Measurements from ENCODE around the gene TMEM86B.

TMEM86B gene

GRCh38 chr19:55196803-55197202 is 31.8 kb downstream of the TMEM86B start:
- TF ChIP-seq CTCF (IDR thresholded peaks at IDR 0.05; ENCODE audit: insufficient read depth, missing control alignments), result no peak
- FAIRE-seq (no peak), DNase-seq (ENCODE audit: insufficient read length, low spot score) (no peak)

GRCh38 chr19:55193481-55193880 is 35.1 kb downstream of the TMEM86B start:
- FAIRE-seq (no peak), DNase-seq (ENCODE audit: insufficient read length, low spot score) (no peak)
- TF ChIP-seq CTCF (IDR thresholded peaks at IDR 0.05; ENCODE audit: insufficient read depth, missing control alignments), result no peak

- FAIRE-seq (no peak), DNase-seq (ENCODE audit: insufficient read length, low spot score) (no peak)
- TF ChIP-seq CTCF (IDR thresholded peaks at IDR 0.05; ENCODE audit: insufficient read depth, missing control alignments), result no peak
Observed at GRCh38 chr19:55189403-55189835, 39.1 kb downstream of the TMEM86B start.

- TF ChIP-seq CTCF (IDR thresholded peaks at IDR 0.05; ENCODE audit: insufficient read depth, missing control alignments), result no peak
- FAIRE-seq (no peak), DNase-seq (ENCODE audit: insufficient read length, low spot score) (no peak)
Observed at GRCh38 chr19:55188625-55189024, 39.9 kb downstream of the TMEM86B start.

- TF ChIP-seq CTCF (IDR thresholded peaks at IDR 0.05; ENCODE audit: insufficient read depth, missing control alignments), result no peak
- no peak for FAIRE-seq
- DNase-seq (ENCODE audit: insufficient read length, low spot score), result no peak
Observed at GRCh38 chr19:55186080-55186479, 42.5 kb downstream of the TMEM86B start.

GRCh38 chr19:55181740-55182139 is 46.8 kb downstream of the TMEM86B start:
- no peak for TF ChIP-seq CTCF (IDR thresholded peaks at IDR 0.05; ENCODE audit: insufficient read depth, missing control alignments)
- FAIRE-seq (no peak), DNase-seq (ENCODE audit: insufficient read length, low spot score) (no peak)

- TF ChIP-seq CTCF (IDR thresholded peaks at IDR 0.05; ENCODE audit: insufficient read depth, missing control alignments), result no peak
- DNase-seq (ENCODE audit: insufficient read length, low spot score), result no peak
- no peak for FAIRE-seq
Observed at GRCh38 chr19:55179606-55180484, 48.7 kb downstream of the TMEM86B start, which contains the start of gene SYT5. SYT5 (minus strand) TSS chr19:55180289; CDS start chr19:55179041, 1,248 bp downstream.
